Heart left ventricle (tissue), 13 donors: ENCODE results near the gene MUC3A.
"Not testable (repeated sequence)": the region's sequence is repeated elsewhere in the genome, so short reads cannot be mapped to it uniquely, and the experiment has no call there.

Experiments used
- POLR2A ChIP-seq, 2 donors: fragments of 450-650 bp; IDR thresholded peaks; one replicate each; pipeline ENCODE4 v1.6.1; 2017; ENCODE audit warnings: antibody characterized with exemption in 2 of 2, mild to moderate bottlenecking in 2 of 2, moderate library complexity in 2 of 2
- TF ChIP-seq, protein P1 (sequence below), 12 donors: fragments of 200-600 bp; sonication (generic) in 4 of 12; IDR thresholded peaks; one replicate each; pipeline versions ENCODE4 v1.5.0 to v1.8.0; 2018 to 2022; ENCODE audit warnings: antibody characterized with exemption in 12 of 12, mild to moderate bottlenecking in 5 of 12
- donor health status: ischemic (EF 13 %, LVEDD 7.1; RV severe dilation, severe dysfunction).
- donor health status: DM: no; HTN: yes; CAD: no.
- donor health status: DM: no; HTN: no; CAD: no.
- donor health status: ischemic (EF 25% LVEDD 6.9; RV normal size, moderate dysfunction).
- donor health status: ischemic (EF 25% LVEDD 5.7; RV mildly dilated, moderate dysfunction).
- donor health status: ischemic (EF 35%, LVEDD 5.7; RV mildly dilated, moderate dysfunction).
- donor health status: nonischemic (EF 11% LVEDD 7.7; RV severe dilation, severe dysfunction).
- donor health status: DM: yes; HTN: yes; CAD: no.
- donor health status: PGD.
- donor health status: ischemic (EF 29% LVEDD 5.4; RV normal size, mild dysfunction).
- donor health status: nonischemic (EF 23%, LVEDD 6.1; RV moderate dilation, normal function).

DNA sequence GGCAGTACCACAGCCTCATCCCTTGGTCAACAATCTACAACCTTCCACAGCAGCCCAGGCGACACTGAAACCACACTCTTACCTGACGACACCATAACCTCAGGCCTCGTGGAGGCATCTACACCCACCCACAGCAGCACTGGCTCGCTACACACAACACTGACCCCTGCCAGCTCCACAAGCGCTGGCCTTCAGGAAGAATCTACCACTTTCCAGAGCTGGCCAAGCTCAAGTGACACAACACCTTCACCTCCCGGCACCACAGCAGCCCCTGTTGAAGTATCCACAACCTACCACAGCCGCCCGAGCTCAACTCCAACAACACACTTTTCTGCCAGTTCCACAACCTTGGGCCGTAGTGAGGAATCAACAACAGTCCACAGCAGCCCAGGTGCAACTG, 45.3 kb downstream of the MUC3A start:
- TF ChIP-seq, protein P1, sequence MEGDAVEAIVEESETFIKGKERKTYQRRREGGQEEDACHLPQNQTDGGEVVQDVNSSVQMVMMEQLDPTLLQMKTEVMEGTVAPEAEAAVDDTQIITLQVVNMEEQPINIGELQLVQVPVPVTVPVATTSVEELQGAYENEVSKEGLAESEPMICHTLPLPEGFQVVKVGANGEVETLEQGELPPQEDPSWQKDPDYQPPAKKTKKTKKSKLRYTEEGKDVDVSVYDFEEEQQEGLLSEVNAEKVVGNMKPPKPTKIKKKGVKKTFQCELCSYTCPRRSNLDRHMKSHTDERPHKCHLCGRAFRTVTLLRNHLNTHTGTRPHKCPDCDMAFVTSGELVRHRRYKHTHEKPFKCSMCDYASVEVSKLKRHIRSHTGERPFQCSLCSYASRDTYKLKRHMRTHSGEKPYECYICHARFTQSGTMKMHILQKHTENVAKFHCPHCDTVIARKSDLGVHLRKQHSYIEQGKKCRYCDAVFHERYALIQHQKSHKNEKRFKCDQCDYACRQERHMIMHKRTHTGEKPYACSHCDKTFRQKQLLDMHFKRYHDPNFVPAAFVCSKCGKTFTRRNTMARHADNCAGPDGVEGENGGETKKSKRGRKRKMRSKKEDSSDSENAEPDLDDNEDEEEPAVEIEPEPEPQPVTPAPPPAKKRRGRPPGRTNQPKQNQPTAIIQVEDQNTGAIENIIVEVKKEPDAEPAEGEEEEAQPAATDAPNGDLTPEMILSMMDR (IDR thresholded peaks at IDR 0.05): not testable (repeated sequence)
- TF ChIP-seq POLR2A (IDR thresholded peaks at IDR 0.05): not testable (repeated sequence)
